GM18868 (cell line): ENCODE measurements around the gene B4GALT2.

Source experiments
- ATAC-seq: cut with Tn5 transposase; IDR thresholded peaks from one replicate; pipeline ENCODE4 v1.9.1; 2021; ENCODE audit warnings: mild to moderate bottlenecking, moderate library complexity; ENCODE audit not compliant: unreplicated experiment

Gene B4GALT2

DNA sequence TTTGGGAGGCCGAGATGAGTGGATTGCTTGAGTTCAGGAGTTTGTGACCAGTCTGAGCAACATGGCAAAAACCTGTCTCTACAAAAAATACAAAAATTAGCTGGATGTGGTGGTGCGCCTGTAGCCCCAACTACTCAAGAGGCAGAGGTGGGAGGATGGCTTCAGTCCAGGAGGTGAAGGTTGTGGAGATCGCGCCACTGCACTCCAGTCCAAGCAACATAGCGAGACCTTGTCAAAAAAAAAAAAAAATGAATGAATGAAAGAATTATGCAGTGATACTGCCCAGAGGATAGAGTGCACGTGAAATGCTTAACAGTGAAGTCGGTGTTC lies 9.6 kb upstream of the B4GALT2 start:
- no peak for ATAC-seq

DNA sequence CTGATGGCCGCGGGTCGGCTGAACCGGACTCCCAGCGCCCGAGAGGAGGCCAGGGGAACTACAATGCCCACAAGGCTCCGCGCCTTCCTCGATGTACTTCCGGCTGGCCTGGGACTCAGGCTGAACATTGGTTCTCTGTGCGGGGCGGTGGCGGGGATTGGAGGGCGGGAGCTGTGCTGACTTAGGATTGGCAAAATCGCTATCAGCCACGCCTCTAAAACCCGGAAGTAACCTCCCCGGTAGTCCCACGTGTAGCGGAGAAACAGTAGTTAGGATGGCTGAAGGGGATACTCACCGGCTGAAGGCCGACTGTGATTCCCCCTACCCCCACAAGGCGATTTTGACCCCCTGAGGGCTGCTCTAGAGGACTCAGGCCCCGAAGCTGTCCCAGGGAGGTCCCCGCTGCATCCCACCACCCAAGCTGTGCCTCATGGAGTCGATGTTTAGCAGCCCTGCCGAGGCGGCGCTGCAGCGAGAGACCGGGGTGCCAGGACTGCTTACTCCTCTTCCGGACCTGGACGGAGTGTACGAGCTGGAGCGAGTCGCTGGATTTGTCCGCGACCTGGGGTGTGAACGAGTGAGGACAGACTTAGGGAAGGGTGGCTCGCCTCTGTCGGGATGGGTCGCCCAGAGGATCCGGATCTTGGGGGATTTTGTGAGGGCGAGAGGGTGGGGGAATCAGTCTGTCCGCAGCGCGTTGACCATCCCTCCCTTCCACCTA lies 9.1 kb upstream of the B4GALT2 start, which contains the start of gene DPH2:
DPH2 (plus strand) TSS at position 265 of the 721 bp plus-strand sequence; CDS start at position 431, 166 bp downstream.
- peak; percentile 91 for ATAC-seq

GRCh38 chr1:43970502-43970901 lies 8.5 kb upstream of the B4GALT2 start:
- ATAC-seq = no peak

- no peak for ATAC-seq
Measured at GRCh38 chr1:43970911-43971310, 8.1 kb upstream of the B4GALT2 start.

DNA sequence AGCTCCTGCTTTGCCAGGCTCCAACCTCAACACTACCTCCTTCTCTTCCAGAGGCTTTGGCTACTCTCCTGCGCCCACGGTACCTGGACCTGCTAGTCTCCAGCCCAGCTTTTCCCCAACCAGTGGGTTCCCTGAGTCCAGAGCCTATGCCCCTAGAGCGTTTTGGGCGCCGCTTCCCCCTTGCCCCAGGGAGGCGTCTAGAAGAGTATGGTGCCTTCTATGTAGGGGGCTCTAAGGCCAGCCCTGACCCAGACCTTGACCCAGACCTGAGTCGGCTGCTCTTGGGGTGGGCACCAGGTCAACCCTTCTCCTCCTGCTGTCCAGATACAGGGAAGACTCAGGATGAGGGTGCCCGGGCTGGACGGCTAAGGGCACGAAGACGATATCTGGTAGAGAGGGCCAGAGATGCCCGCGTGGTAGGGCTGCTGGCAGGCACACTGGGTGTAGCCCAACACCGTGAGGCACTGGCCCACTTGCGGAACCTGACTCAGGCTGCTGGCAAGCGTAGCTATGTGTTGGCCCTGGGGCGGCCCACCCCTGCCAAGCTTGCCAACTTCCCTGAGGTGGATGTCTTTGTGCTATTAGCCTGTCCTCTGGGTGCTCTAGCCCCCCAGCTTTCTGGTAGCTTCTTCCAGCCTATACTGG lies 7.6 kb upstream of the B4GALT2 start:
- no peak for ATAC-seq

DNA sequence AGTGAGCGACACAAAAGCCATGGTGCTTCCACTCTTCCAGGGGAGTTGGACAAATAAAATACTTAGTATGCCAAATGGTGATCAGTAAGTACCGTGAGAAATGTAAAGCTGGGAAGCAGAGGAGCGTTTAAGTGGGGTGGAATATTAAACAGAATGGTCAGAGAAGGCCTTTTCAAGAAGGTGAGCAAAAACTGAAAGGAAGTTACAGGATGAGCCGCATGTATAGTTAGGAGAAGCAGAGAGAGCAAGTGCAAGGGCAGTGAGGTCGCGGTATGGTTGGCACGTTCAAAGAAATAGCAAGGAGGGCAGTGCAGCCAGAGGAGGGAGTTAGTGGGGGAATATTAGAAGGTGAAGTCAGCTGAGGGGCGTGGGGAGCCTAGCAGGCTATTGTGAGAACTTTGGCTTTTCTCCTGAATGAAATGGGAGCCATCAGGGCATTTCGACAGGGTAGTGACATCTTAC lies 5.0 kb upstream of the B4GALT2 start:
- no peak for ATAC-seq

DNA sequence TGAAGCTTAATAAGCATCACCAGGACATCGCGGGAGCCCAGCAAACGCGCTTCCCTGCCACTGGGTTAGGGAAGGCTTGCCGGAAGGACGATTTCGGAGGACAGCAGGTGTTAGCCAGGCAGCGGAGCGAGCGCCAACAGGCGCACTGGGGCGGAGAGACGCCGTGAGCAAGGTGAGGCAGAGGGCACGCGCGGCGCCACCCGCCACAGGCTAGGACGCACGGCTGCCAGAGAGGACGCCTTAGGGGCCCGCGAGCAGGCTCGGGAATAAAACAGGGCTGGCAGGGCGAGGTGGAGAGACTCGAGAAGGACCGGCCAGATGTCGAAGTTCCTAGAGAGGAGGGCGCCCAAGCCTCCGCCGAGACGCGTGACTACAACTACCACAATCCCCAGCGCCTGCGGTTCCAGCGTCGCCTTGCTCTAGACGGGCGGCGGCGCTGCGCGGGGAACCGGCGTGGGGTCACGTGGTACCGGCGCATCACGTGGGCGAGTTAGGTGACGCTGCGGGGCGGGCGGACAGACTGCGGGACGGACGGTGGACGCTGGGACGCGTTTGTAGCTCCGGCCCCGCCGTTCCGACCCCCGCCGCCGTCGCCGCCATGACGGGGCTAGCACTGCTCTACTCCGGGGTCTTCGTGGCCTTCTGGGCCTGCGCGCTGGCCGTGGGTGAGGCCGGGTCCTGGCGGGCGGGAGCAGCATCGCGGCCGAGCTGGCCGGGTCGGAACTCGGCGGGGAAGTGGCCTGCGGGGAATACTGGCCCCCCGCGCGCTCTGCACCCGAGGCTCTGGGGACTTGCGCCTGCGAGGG lies 4.4 kb upstream of the B4GALT2 start, which contains the start of gene ATP6V0B:
ATP6V0B (plus strand) TSS at position 518 of the 806 bp plus-strand sequence; CDS start at position 599, 81 bp downstream.
- peak; percentile 62 for ATAC-seq

- ATAC-seq = no peak
Measured at GRCh38 chr1:43975249-43975961, 3.6 kb upstream of the B4GALT2 start.

GRCh38 chr1:43976045-43976444 lies 3.0 kb upstream of the B4GALT2 start:
- no peak for ATAC-seq

DNA sequence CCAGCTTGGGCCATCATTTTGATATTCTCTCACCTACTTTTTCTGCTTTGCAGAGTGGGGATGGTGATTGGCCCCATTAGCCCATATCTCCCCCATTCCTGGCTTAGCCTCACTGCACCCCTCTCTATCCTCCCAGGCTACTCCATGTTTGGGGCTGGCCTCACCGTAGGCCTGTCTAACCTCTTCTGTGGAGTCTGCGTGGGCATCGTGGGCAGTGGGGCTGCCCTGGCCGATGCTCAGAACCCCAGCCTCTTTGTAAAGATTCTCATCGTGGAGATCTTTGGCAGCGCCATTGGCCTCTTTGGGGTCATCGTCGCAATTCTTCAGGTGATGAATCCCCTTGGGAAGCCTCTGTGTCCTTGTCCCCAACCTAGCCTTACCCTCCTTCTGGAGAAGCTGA lies 2.1 kb upstream of the B4GALT2 start:
- ATAC-seq = no peak

GRCh38 chr1:43977376-43978263 lies 1.4 kb upstream of the B4GALT2 start:
- no peak for ATAC-seq

GRCh38 chr1:43978264-43978550 lies 803 bp upstream of the B4GALT2 start:
- no peak for ATAC-seq

GRCh38 chr1:43979261-43979527 lies 184 bp downstream of the B4GALT2 start:
- ATAC-seq = no peak

DNA sequence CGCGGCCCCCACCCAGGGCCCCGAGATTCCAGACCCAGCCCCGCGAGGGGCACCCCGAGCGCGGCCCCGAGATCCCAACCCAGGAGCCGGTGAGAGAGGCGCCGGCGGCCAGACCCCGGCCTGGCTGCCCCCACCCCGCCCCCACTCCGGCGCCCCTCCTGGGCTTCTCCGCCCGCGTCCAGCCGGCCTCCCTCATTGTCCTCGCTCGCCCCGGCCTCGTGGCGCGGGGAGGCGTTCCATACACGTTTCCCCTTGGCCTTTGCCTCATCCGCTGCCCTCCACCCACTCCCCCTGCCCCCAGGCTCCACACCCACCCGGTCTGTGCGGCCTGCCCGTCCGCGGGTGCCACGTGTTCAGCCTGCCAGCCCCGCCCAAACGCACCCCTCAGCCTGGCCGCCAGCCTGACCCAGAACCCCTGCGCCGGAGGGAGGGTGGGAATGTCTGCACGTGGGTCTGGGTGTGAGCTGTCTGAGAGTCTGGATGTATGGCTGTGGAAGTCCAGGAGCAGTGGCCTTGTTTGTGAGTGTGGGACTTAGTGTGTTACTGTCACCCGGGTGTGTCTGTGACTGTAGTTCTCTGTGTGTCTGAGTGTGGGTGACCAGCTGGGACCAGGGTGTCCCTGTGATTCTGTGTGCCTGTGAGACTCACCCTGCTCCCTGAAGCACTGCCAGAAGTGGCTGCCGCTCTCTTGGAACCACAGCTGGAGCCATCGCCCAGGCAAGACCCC lies 681 bp downstream of the B4GALT2 start:
- no peak for ATAC-seq

DNA sequence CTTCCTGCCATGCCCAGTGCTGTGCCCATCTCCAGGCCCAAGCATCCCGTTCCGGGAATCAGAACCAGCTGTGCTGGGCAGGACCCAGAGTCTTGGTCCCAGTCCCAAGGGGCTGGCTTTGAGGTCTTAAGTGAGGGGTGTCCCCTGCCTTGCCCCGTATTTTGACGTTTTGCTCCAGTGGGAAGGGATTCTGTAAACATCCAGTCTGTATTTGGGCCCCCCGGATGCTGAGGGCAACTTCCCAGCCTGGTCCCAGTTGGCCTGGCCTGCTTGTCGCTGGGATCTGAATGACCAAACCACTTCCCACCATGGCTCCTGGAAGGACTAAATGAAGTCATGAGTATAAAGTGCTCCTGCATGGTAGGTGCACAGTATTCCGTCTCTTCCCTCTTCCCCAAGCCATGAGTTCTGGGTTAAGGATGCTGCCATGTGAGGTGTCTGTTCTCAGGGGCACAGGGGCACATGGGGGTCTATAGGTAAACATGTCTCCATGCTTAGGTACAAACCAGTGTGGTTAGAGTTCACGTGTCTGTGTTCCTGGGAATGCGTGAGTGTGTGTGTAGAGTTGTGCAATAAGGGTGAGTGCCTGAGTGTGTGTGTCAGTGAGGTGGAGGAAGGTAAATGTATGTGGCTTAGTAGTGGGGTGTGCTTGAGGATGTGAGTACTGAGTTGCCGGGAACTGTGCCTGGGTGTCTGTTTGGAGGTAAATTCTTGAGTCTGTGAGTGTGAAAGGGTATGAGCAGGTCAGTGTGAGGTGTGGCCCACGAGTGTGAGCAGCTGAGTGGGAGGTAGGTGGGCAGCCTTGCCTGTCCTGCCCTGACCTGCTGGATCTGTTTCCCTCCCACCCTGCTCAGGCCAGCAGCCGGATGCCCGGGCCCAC lies 1.5 kb downstream of the B4GALT2 start:
- no peak for ATAC-seq

DNA sequence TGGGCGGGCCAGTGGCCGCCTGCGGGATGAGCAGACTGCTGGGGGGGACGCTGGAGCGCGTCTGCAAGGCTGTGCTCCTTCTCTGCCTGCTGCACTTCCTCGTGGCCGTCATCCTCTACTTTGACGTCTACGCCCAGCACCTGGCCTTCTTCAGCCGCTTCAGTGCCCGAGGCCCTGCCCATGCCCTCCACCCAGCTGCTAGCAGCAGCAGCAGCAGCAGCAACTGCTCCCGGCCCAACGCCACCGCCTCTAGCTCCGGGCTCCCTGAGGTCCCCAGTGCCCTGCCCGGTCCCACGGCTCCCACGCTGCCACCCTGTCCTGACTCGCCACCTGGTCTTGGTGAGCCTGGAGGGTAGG lies 2.1 kb downstream of the B4GALT2 start:
- ATAC-seq = no peak

- no peak for ATAC-seq
Measured at GRCh38 chr1:43981636-43982035, 2.6 kb downstream of the B4GALT2 start.

DNA sequence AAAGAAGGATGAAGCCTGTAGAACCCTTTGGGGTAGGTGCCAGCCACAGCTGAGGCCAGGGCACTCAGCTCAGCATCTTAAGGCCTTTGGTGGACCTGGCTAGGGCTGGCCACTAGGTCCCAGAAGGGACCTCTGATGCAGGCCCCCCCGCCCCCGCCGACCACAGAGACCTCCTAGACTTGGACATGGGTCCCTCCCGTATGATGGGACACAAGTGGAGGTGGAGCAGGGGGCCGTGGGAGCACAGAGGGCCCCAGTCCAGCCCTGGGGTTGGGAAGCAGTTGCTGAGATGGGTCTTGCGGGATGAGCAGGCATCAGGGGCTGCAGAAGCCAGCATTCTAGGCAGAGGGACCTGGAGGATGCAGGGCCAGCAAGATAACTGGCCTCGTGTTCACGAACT lies 3.2 kb downstream of the B4GALT2 start:
- no peak for ATAC-seq

GRCh38 chr1:43982808-43983207 lies 3.8 kb downstream of the B4GALT2 start:
- no peak for ATAC-seq
